Loucy (cell line): ENCODE data around the gene GRM6.

Source experiments
- H2AFZ ChIP-seq: fragments of 200-600 bp; sonication (generic); 2 replicates; pipeline ENCODE4 v1.6.0; 2016; ENCODE audit warnings: antibody characterized with exemption, mild to moderate bottlenecking, low read length, moderate library complexity
- H3F3A ChIP-seq: fragments of 200-600 bp; 2 replicates; pipeline ENCODE4 v1.6.0; 2016; ENCODE audit warnings: antibody characterized with exemption, low read depth, mild to moderate bottlenecking
- H3K27me3 ChIP-seq: fragments of 200-600 bp; sonication (generic); 2 replicates; pipeline ENCODE4 v1.6.1; 2014; ENCODE audit warnings: low read length, mild to moderate bottlenecking; ENCODE audit not compliant: insufficient read depth, poor library complexity, severe bottlenecking
- H3K36me3 ChIP-seq: fragments of 200-600 bp; sonication (generic); 2 replicates; pipeline ENCODE4 v1.6.1; 2016; ENCODE audit warnings: low read length; ENCODE audit not compliant: insufficient read depth
- H3K4me1 ChIP-seq: fragments of 200-600 bp; sonication (generic); 2 replicates; pipeline ENCODE4 v1.5.1; 2014; ENCODE audit warnings: low read length, mild to moderate bottlenecking; ENCODE audit not compliant: insufficient read depth, poor library complexity, severe bottlenecking
- H3K4me2 ChIP-seq: fragments of 200-600 bp; sonication (generic); 2 replicates; pipeline ENCODE4 v1.6.0; 2014; ENCODE audit warnings: antibody characterized with exemption, low read length, low read depth, mild to moderate bottlenecking; ENCODE audit not compliant: poor library complexity, severe bottlenecking
- H3K4me3 ChIP-seq: fragments of 200-600 bp; sonication (generic); 2 replicates; pipeline ENCODE4 v1.5.1; 2014; ENCODE audit warnings: low read length, mild to moderate bottlenecking, mixed read lengths; ENCODE audit not compliant: poor library complexity, severe bottlenecking
- H3K79me2 ChIP-seq: fragments of 200-600 bp; sonication (generic); 2 replicates; pipeline ENCODE4 v1.6.1; 2014; ENCODE audit warnings: low read length; ENCODE audit not compliant: insufficient read depth
- H3K9ac ChIP-seq: fragments of 200-600 bp; sonication (generic); 2 replicates; pipeline ENCODE4 v1.6.0; 2014; ENCODE audit warnings: mild to moderate bottlenecking, low read depth, low read length, moderate library complexity; ENCODE audit not compliant: poor library complexity, severe bottlenecking
- H3K9me2 ChIP-seq: fragments of 200-600 bp; sonication (generic); replicated peaks from 2 replicates; pipeline ENCODE4 v1.6.1; 2016; ENCODE audit warnings: low read depth, low read length, mixed read lengths
- H3K9me3 ChIP-seq: fragments of 200-600 bp; sonication (generic); 2 replicates; pipeline ENCODE4 v1.6.1; 2014; ENCODE audit warnings: mild to moderate bottlenecking, antibody characterized with exemption, low read length, low read depth; ENCODE audit not compliant: insufficient read depth
- H4K20me1 ChIP-seq: fragments of 200-600 bp; sonication (generic); 2 replicates; pipeline ENCODE4 v1.6.0; 2014; ENCODE audit warnings: antibody characterized with exemption, low read length, mild to moderate bottlenecking; ENCODE audit not compliant: insufficient read depth, poor library complexity, severe bottlenecking
- CTCF ChIP-seq: fragments of 200-600 bp; sonication (generic); conservative IDR thresholded peaks from 2 replicates; pipeline ENCODE4 v1.5.1; 2014; ENCODE audit warnings: mild to moderate bottlenecking, antibody characterized with exemption, low read length
- EZH2phosphoT487 ChIP-seq: fragments of 200-600 bp; IDR thresholded peaks from 2 replicates; pipeline ENCODE4 v1.6.1; 2018; ENCODE audit warnings: antibody characterized with exemption, mild to moderate bottlenecking, moderate library complexity, borderline replicate concordance

Gene GRM6

GRCh38 chr5:178931846-178932760 lies 63.0 kb downstream of the GRM6 start:
- Histone ChIP-seq H3K36me3 (no peaks in the 10 kb centered on the region), H3K4me3 (no peak overlapping the region), H3K4me2 (no peak overlapping the region), H2AFZ (no peak overlapping the region), H3F3A (no peaks in the 10 kb centered on the region), H3K9ac (no peak overlapping the region), H3K4me1 (no peaks in the 10 kb centered on the region), H3K79me2 (no peaks in the 10 kb centered on the region), H3K9me2 (no peaks in the 10 kb centered on the region), H3K9me3 (peaks cover 5% of the 10 kb centered on the region; the same call in 1 of the 2 replicates), H4K20me1 (no peaks in the 10 kb centered on the region), H3K27me3 (no peaks in the 10 kb centered on the region)
- TF ChIP-seq CTCF (no peak), EZH2phosphoT487 (no peak)
